Measurements from ENCODE around the gene CDKAL1.
"Not testable (repeated sequence)": the region's sequence is repeated elsewhere in the genome, so short reads cannot be mapped to it uniquely, and the experiment has no call there.

The CDKAL1 gene

GRCh38 chr6:20584100-20584731 is 50.0 kb downstream of the CDKAL1 start:
- Mint-ChIP-seq H3K36me3 (ENCODE audit: low read depth) (peaks cover 15% of the 10 kb centered on the region), H3K27ac (no peak overlapping the region), H3K4me1 (ENCODE audit: low read depth) (peaks cover 23% of the 10 kb centered on the region), H3K9me3 (no peaks in the 10 kb centered on the region), H3K27me3 (ENCODE audit: low read depth) (no peaks in the 10 kb centered on the region), H3K4me3 (no peak overlapping the region)
- no peak for DNase-seq (ENCODE audit: low spot score)

- peaks cover 17% of the 10 kb centered on the region for H3K4me1 Mint-ChIP-seq (ENCODE audit: low read depth)
- peaks cover 49% of the 10 kb centered on the region for H3K36me3 Mint-ChIP-seq (ENCODE audit: low read depth)
- DNase-seq (ENCODE audit: low spot score): no peak
- peak overlapping the region; percentile 42 for H3K4me3 Mint-ChIP-seq
- H3K27me3 Mint-ChIP-seq (ENCODE audit: low read depth): no peaks in the 10 kb centered on the region
- H3K27ac Mint-ChIP-seq: peak overlapping the region; percentile 58
- H3K9me3 Mint-ChIP-seq: peaks cover 30% of the 10 kb centered on the region
These were observed 55.0 kb downstream of the CDKAL1 start for GRCh38 chr6:20589266-20589665.

DNA sequence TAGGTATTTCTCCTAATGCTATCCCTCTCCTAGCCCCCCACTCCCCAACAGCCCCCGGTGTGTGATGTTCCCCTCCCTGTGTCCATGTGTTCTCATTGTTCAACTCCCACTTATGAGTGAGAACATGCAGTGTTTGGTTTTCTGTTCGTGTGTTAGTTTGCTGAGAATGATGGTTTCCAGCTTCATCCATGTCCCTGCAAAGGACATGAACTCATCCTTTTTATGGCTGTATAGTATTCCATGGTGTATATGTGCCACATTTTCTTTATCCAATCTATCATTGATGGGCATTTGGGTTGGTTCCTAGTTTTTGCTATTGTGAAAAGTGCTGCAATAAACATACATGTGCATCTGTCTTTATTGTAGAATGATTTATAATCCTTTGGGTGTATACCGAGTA is 56.2 kb downstream of the CDKAL1 start:
- H3K9me3 Mint-ChIP-seq: peaks cover 39% of the 10 kb centered on the region
- peaks cover 53% of the 10 kb centered on the region for H3K36me3 Mint-ChIP-seq (ENCODE audit: low read depth)
- H3K4me3 Mint-ChIP-seq; H3K27me3 Mint-ChIP-seq (ENCODE audit: low read depth); H3K27ac Mint-ChIP-seq; DNase-seq (ENCODE audit: low spot score): not testable (repeated sequence)
- peaks cover 11% of the 10 kb centered on the region for H3K4me1 Mint-ChIP-seq (ENCODE audit: low read depth)

- Mint-ChIP-seq H3K36me3 (ENCODE audit: low read depth) (peaks cover 61% of the 10 kb centered on the region), H3K9me3 (peaks cover 44% of the 10 kb centered on the region)
- not testable (repeated sequence) for DNase-seq (ENCODE audit: low spot score); H3K27ac Mint-ChIP-seq; H3K27me3 Mint-ChIP-seq (ENCODE audit: low read depth); H3K4me3 Mint-ChIP-seq; H3K4me1 Mint-ChIP-seq (ENCODE audit: low read depth)
These were observed 60.1 kb downstream of the CDKAL1 start for GRCh38 chr6:20594299-20594853.

DNA sequence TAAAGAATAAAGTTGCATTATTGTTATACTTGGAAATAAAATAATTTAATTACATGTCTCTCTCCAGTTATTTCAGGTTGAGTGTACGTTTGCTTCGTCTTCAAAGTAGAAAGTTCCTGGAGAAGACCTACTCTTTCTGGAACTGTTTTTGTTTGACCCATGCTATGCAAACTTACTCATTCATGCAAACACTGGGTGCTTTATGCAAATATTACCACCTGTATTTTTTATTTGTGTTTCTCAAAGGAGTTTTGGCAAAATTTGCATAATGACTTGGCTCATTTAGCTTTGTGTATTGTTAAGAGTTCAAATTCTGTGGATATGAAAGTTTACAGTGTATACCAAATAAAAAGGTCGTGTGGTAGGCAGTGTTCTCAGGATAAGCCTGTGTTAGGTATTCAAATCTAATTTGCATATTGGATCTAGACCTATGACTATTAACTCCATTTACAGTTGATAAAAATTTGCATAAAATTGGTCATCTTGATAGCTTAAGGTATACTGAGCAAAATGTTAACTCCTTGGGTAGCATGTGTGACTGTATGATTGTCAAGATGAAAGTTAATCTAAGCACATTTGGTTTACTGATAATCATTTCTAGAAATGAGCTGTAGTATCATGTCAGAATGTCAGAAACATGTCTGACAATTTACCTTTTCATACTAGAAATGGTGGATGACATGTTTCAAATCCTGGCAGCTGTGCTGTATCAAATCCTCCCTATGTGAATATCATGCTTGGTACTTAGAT is 65.2 kb downstream of the CDKAL1 start:
- peaks cover 12% of the 10 kb centered on the region for H3K9me3 Mint-ChIP-seq
- H3K27ac Mint-ChIP-seq: no peak overlapping the region
- H3K4me3 Mint-ChIP-seq: no peak overlapping the region
- peaks cover 22% of the 10 kb centered on the region for H3K36me3 Mint-ChIP-seq (ENCODE audit: low read depth)
- peaks cover 5% of the 10 kb centered on the region for H3K4me1 Mint-ChIP-seq (ENCODE audit: low read depth)
- no peak for DNase-seq (ENCODE audit: low spot score)
- no peaks in the 10 kb centered on the region for H3K27me3 Mint-ChIP-seq (ENCODE audit: low read depth)

GRCh38 chr6:20600831-20601230 is 66.6 kb downstream of the CDKAL1 start:
- peaks cover 13% of the 10 kb centered on the region for H3K36me3 Mint-ChIP-seq (ENCODE audit: low read depth)
- peaks cover 5% of the 10 kb centered on the region for H3K4me1 Mint-ChIP-seq (ENCODE audit: low read depth)
- DNase-seq (ENCODE audit: low spot score): no peak
- H3K27me3 Mint-ChIP-seq (ENCODE audit: low read depth): no peaks in the 10 kb centered on the region
- peaks cover 1% of the 10 kb centered on the region for H3K9me3 Mint-ChIP-seq
- no peak overlapping the region for H3K4me3 Mint-ChIP-seq
- no peak overlapping the region for H3K27ac Mint-ChIP-seq

GRCh38 chr6:20604159-20604558 is 69.9 kb downstream of the CDKAL1 start:
- Mint-ChIP-seq H3K4me3 (no peak overlapping the region), H3K27me3 (ENCODE audit: low read depth) (no peaks in the 10 kb centered on the region), H3K9me3 (no peaks in the 10 kb centered on the region), H3K4me1 (ENCODE audit: low read depth) (peaks cover 7% of the 10 kb centered on the region), H3K36me3 (ENCODE audit: low read depth) (peaks cover 7% of the 10 kb centered on the region), H3K27ac (no peak overlapping the region)
- no peak for DNase-seq (ENCODE audit: low spot score)

GRCh38 chr6:20605061-20605460 is 70.8 kb downstream of the CDKAL1 start:
- Mint-ChIP-seq H3K27me3 (ENCODE audit: low read depth) (no peaks in the 10 kb centered on the region), H3K4me3 (no peak overlapping the region), H3K9me3 (peaks cover 3% of the 10 kb centered on the region), H3K36me3 (ENCODE audit: low read depth) (peaks cover 11% of the 10 kb centered on the region), H3K27ac (no peak overlapping the region), H3K4me1 (ENCODE audit: low read depth) (peaks cover 2% of the 10 kb centered on the region)
- DNase-seq (ENCODE audit: low spot score): no peak

DNA sequence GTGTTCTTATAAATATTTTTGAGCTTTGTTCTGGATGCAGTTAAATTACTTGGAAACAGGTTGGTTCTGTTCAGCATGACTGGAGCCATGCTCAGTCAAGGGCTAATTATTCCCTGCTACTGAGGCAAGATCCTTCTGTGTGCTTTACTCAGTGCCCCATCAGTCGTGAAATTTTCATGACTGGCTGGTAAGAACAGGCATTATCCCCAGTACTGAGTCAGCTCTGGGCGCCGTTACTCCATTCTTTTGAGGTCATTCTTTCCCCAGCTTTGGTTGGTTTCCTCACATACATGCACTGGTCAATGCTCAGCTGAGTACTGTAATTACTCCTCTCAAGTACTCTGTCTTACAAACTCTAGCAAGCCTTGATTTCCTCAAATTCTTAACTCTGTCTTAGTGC is 71.3 kb downstream of the CDKAL1 start:
- Mint-ChIP-seq H3K4me1 (ENCODE audit: low read depth) (peaks cover 2% of the 10 kb centered on the region), H3K9me3 (peaks cover 8% of the 10 kb centered on the region), H3K36me3 (ENCODE audit: low read depth) (peaks cover 16% of the 10 kb centered on the region), H3K4me3 (no peak overlapping the region), H3K27me3 (ENCODE audit: low read depth) (no peaks in the 10 kb centered on the region), H3K27ac (no peak overlapping the region)
- DNase-seq (ENCODE audit: low spot score): no peak

- no peak overlapping the region for H3K27ac Mint-ChIP-seq
These were observed 72.6 kb downstream of the CDKAL1 start for GRCh38 chr6:20606831-20607230.

DNA sequence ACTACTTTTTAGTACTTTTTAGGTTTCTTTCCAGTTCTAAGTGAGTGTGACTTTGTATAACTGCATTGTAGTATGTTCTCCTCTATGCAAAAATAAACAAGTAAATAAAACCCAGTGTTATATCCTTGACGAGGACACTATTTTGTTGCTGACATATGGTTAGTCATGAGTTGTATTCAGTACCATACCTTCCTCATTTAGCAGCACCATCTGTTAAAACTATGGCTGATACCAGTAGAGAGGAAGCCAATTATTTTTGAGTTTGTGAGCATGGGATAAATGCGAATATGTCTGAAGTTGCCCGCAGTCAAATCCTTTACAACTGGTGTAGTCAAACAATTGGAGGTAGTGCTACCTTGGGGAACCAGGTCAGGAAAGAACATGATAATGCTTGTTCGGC is 74.1 kb downstream of the CDKAL1 start:
- Mint-ChIP-seq H3K4me1 (ENCODE audit: low read depth) (peaks cover 5% of the 10 kb centered on the region), H3K27me3 (ENCODE audit: low read depth) (no peaks in the 10 kb centered on the region), H3K27ac (no peak overlapping the region), H3K4me3 (no peak overlapping the region), H3K9me3 (peaks cover 8% of the 10 kb centered on the region), H3K36me3 (ENCODE audit: low read depth) (peaks cover 19% of the 10 kb centered on the region)
- no peak for DNase-seq (ENCODE audit: low spot score)

More at GRCh38 chr6:20606831-20607230, 72.6 kb downstream of the CDKAL1 start:
- H3K4me3 Mint-ChIP-seq: no peak overlapping the region
- peaks cover 2% of the 10 kb centered on the region for H3K4me1 Mint-ChIP-seq (ENCODE audit: low read depth)
- H3K36me3 Mint-ChIP-seq (ENCODE audit: low read depth): peaks cover 19% of the 10 kb centered on the region
- DNase-seq (ENCODE audit: low spot score): no peak
- peaks cover 8% of the 10 kb centered on the region for H3K9me3 Mint-ChIP-seq
- H3K27me3 Mint-ChIP-seq (ENCODE audit: low read depth): no peaks in the 10 kb centered on the region

- peaks cover 7% of the 10 kb centered on the region for H3K4me1 Mint-ChIP-seq (ENCODE audit: low read depth)
- peaks cover 11% of the 10 kb centered on the region for H3K9me3 Mint-ChIP-seq
- no peak overlapping the region for H3K27ac Mint-ChIP-seq
- H3K36me3 Mint-ChIP-seq (ENCODE audit: low read depth): peaks cover 21% of the 10 kb centered on the region
- no peaks in the 10 kb centered on the region for H3K27me3 Mint-ChIP-seq (ENCODE audit: low read depth)
- DNase-seq (ENCODE audit: low spot score): no peak
- no peak overlapping the region for H3K4me3 Mint-ChIP-seq
These were observed 74.6 kb downstream of the CDKAL1 start for GRCh38 chr6:20608905-20609304.

GRCh38 chr6:20609924-20610323 is 75.7 kb downstream of the CDKAL1 start:
- H3K4me3 Mint-ChIP-seq: not testable (repeated sequence)

GRCh38 chr6:20610636-20611370 is 76.5 kb downstream of the CDKAL1 start:
- Mint-ChIP-seq H3K27ac (no peak overlapping the region), H3K27me3 (ENCODE audit: low read depth) (no peaks in the 10 kb centered on the region), H3K9me3 (peaks cover 14% of the 10 kb centered on the region), H3K36me3 (ENCODE audit: low read depth) (peaks cover 22% of the 10 kb centered on the region), H3K4me3 (no peak overlapping the region), H3K4me1 (ENCODE audit: low read depth) (peaks cover 9% of the 10 kb centered on the region)
- no peak for DNase-seq (ENCODE audit: low spot score)

More at GRCh38 chr6:20609924-20610323, 75.7 kb downstream of the CDKAL1 start:
- not testable (repeated sequence) for H3K27me3 Mint-ChIP-seq (ENCODE audit: low read depth); H3K4me1 Mint-ChIP-seq (ENCODE audit: low read depth); H3K27ac Mint-ChIP-seq; DNase-seq (ENCODE audit: low spot score)
- Mint-ChIP-seq H3K36me3 (ENCODE audit: low read depth) (peaks cover 23% of the 10 kb centered on the region), H3K9me3 (peaks cover 14% of the 10 kb centered on the region)

Measured in T-helper 2 cell treated with Interferon-gamma antibody and Interleukin-4, amounts not matched to agents 5 μg/mL and 100 μg/mL, for 36 hours (primary cell).